Epithelial cell of prostate (primary cell): Measurements from ENCODE around the gene MEIS1.

Experiments
- DNase-seq: peaks from one replicate; pipeline ENCODE4 v3.0.0-alpha.2; 2011; ENCODE audit warnings: low read depth, low spot score
- H3K27ac ChIP-seq: fragments of 450-650 bp; 2 replicates; pipeline ENCODE4 v1.5.1; 2017; ENCODE audit warnings: mild to moderate bottlenecking

The MEIS1 gene

GRCh38 chr2:66555501-66556324 lies 120.8 kb downstream of the MEIS1 start:
- peak; percentile 45 for DNase-seq
- H3K27ac ChIP-seq: peak overlapping the region; percentile 76

DNA sequence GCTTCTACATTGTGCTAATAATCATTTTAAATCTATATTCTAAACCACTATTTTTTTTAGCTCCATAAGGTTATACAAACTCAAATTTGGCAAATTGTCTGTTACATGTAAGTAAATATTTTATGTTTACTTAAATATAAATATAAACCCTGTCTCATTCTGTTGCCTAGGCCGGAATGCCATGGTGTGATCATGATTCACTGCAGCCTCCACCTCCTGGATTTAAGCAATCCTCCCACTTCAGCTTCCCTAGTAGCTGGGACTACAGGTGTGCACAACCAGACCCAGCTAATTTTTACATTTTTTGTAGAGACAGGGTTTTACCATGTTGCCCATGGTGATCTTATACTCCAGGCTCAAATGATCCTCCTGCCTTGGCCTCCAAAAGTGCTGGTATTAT lies 124.7 kb downstream of the MEIS1 start:
- DNase-seq: no peak
- H3K27ac ChIP-seq: no peak overlapping the region

DNA sequence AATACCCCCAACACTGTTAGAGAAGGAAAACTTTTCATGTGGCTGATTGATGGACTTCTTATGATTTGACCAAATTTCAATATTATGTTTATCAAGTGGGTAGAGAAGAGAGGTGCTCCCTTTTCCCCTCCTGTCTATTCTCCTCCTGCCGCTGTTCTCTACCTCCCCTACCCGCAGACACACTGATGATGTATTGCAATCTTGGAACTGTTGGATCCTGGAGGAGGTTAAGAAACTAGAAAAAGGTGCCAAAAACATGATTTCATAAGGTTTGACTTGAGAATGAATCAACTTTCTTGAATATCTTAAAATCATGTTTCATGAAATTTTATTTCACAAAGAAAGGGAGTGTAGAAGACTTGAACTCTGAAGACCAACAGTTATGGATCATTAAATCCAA lies 125.8 kb downstream of the MEIS1 start:
- no peak for DNase-seq
- H3K27ac ChIP-seq: no peak overlapping the region

DNA sequence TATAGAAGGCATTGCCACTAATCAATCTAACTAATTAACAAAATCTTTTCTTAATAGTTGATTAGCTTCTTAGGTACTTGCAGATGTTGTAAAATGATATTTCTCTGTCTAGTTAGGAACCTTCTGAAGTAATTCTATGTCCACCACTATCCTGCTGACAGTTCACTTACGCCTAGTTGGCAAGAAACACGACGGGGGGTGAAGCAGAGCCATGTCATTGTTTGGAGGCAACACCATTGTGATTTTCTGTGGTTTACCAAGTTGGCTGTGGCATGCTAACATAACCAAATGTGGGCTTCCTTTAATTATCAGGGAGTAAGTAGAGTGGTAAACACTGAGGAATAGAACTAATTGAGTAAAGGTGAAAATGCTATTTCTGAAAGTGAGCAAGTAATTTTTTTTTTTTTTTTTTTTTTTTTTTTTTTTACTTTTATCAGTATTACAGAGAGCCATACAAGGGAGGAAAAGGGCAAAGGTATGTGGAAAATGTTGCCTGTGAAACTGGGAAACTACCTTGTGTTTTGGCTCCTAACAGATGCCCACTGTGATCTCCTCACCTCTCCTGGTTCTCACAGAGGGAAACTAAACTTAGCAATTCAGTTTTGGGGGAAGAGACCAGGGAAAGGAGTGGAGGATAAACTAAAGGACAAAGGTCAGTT lies 126.8 kb downstream of the MEIS1 start:
- H3K27ac ChIP-seq: no peak overlapping the region
- no peak for DNase-seq

- H3K27ac ChIP-seq: no peak overlapping the region
- DNase-seq: no peak
Measured at GRCh38 chr2:66562304-66562685, 127.4 kb downstream of the MEIS1 start.

GRCh38 chr2:66563473-66563872 lies 128.5 kb downstream of the MEIS1 start:
- no peak overlapping the region for H3K27ac ChIP-seq

GRCh38 chr2:66565291-66565690 lies 130.4 kb downstream of the MEIS1 start:
- H3K27ac ChIP-seq: no peak overlapping the region
- DNase-seq: no peak

More at GRCh38 chr2:66563473-66563872, 128.5 kb downstream of the MEIS1 start:
- no peak for DNase-seq

GRCh38 chr2:66566726-66567399 lies 131.9 kb downstream of the MEIS1 start:
- no peak overlapping the region for H3K27ac ChIP-seq
- no peak for DNase-seq

- no peak overlapping the region for H3K27ac ChIP-seq
- no peak for DNase-seq
Measured at GRCh38 chr2:66567729-66568128, 132.8 kb downstream of the MEIS1 start.

DNA sequence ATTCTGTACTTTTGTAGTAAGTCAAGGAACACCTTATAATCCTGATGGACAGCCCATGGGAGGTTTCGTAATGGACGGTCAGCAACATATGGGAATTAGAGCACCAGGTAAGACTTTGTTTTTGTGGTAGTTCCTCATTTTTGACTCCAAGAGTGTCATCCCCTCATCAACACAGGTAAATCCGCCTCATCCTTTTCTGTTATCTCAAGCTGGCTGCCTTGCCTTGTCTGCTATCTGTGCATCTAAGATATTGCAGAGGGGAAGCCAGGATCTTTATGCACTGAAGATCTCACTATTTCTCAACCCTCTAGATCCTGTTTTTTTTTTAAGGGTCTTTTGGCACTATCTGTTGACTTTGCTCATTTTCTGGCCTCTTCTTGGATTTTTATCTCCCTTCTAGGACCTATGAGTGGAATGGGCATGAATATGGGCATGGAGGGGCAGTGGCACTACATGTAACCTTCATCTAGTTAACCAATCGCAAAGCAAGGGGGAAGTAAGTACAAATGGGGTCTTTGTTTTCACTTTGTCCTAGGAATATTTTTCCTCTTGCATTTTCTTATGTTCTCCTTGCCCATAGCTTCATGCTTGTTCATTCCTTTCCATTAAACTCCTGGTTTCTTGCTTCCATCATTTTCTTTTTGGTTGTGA lies 133.8 kb downstream of the MEIS1 start:
- no peak overlapping the region for H3K27ac ChIP-seq
- DNase-seq: no peak

- no peak overlapping the region for H3K27ac ChIP-seq
- DNase-seq: no peak
Measured at GRCh38 chr2:66569321-66569851, 134.5 kb downstream of the MEIS1 start.

DNA sequence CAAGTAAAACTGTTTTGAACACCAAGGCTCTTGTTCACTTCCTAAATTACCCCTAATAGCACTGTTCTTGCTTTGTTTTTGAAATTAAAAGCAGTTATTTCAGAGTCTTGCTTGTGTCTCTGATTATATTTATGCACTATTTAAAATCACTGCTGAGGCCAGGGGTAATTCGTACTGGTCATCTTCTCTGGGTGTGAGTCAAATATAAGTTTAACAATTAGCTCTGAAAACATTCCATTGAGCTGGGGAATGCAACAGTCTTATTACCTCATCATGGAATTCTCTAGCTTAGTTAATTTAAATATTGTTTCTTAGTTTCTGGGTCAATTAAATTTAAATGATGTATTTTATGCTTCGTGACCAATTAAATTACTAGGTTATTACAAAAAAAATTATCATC lies 135.0 kb downstream of the MEIS1 start:
- DNase-seq: no peak
- no peak overlapping the region for H3K27ac ChIP-seq

- no peak overlapping the region for H3K27ac ChIP-seq
- DNase-seq: no peak
Measured at GRCh38 chr2:66570471-66570870, 135.5 kb downstream of the MEIS1 start.

GRCh38 chr2:66571918-66572317 lies 137.0 kb downstream of the MEIS1 start:
- H3K27ac ChIP-seq: no peak overlapping the region
- no peak for DNase-seq

GRCh38 chr2:66572391-66572790 lies 137.5 kb downstream of the MEIS1 start:
- H3K27ac ChIP-seq: no peak overlapping the region
- DNase-seq: no peak

- no peak for DNase-seq
- no peak overlapping the region for H3K27ac ChIP-seq
Measured at GRCh38 chr2:66573416-66573815, 138.5 kb downstream of the MEIS1 start.

DNA sequence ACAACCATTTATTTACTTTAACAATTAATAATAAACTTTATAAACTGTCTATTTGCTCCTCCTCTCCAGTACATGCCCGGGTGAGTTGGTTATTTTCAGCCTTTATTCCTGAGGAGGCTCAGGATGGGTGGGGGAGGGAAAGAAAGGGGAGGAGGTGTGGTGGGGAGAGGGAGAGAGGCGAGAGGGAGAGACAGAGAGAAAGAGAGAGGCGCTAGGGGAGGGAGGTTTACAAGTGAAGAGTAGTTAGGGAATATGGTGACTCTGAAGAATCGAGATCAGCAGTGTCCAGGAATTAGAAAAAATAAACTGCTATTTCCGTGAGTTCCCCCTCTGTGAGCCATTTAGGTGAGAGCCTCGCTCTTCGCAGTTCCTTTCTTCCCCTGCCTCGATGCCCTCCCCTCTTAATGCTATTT lies 138.9 kb downstream of the MEIS1 start:
- DNase-seq: no peak
- no peak overlapping the region for H3K27ac ChIP-seq

DNA sequence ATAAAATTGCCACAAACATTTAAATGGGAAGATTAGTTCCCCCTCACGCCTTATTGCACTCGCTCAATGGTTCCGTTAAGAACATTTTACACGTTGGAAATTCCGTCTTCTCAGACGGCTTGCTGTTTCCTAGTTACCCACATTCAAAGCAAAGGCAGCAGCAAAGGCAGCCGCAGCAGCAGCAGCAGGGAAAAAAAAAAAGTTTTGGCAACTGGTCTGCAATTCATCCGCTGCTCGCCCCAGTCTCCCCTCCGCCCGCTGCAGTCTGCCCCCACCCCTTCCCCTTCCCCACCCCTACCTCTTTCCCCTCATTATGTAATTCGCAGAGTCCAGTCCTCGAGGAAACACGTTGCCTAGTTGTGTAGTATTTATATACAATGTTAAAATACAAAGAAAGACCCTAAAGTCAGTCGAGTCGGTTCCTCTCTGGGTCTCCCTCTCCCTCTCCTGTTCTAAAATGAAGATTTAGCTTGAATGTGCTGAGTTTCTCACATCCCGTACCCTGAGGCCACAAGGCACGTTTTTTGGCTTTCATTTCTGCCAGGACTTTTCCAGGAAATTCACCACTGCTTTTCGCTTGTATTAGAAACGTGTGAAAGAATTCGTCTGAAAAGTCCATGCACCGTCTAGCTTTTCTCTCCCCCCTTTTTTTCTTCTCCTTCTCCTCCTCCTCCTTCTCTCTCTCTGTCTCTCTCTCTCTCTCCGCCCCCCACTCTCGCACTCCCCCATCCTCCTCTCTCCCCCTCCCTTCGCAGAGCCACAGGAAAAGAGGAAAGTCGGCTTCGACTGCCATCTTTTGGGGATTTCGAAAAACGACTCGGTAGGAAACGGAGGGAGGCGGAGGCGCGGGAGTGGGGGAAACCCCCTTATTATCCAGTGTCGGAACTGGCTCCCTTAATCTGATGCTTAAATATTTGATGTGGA lies 140.0 kb downstream of the MEIS1 start:
- H3K27ac ChIP-seq: no peak overlapping the region
- DNase-seq: no peak

DNA sequence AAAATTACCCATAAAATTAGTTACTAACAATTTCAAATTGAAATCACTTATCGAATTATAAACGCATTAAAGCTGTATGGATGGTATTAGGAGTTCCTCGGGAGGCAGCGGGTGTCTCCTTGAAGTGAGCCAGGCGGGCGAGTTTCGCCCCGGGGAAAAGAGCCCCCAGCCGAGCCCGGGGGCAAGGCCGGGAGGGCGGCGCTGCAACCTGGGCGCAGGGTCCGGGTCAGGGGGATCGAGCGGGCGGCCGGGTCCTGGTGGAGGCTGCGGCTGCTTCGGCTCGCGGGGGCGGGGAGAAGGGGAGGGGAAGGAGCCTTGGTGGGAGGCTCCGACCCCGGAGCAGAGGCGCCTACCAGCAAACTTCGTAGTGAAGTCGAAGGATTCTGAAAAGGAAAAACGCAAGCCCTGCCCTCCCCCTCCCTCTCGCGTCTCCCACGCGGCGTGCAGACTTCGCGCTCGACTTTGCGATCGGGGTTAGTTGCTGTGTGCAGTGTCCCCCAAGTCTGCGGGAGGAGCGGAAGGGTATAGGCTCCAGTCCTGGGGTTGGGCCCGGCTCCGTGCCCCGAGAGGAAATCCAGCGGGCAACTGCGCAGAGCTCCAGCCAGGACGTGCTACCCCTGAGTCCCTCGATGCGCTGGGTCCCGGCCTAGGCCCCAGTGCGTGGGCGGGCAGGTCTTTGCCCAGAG lies 140.8 kb downstream of the MEIS1 start:
- no peak overlapping the region for H3K27ac ChIP-seq
- DNase-seq: no peak
